Activated CD4-positive, alpha-beta T cell treated with anti-CD3 and anti-CD28 coated beads, Interleukin-2, Interleukin-6, amounts not matched to agents 100 ng/mL and 50 ng/mL, durations not matched to agents 16 hours and 8 hours (primary cell): ENCODE data around the gene IFNL2.
"Not testable (repeated sequence)": the region's sequence is repeated elsewhere in the genome, so short reads cannot be mapped to it uniquely, and the experiment has no call there.

Source experiments
- DNase-seq: peaks from one replicate; pipeline ENCODE4 v3.0.0-alpha.2; 2020

The IFNL2 gene

GRCh38 chr19:39253374-39254149 is 14.6 kb upstream of the IFNL2 start:
- DNase-seq, result no peak

GRCh38 chr19:39254531-39255345 is 13.5 kb upstream of the IFNL2 start:
- DNase-seq, result no peak

GRCh38 chr19:39257227-39257626 is 11.0 kb upstream of the IFNL2 start:
- DNase-seq, result no peak

- no peak for DNase-seq
Measured at GRCh38 chr19:39261704-39262103, 6.5 kb upstream of the IFNL2 start.

- no peak for DNase-seq
Measured at GRCh38 chr19:39262496-39262895, 5.7 kb upstream of the IFNL2 start.

GRCh38 chr19:39263912-39264305 is 4.3 kb upstream of the IFNL2 start:
- no peak for DNase-seq

GRCh38 chr19:39264306-39265290 is 3.6 kb upstream of the IFNL2 start:
- no peak for DNase-seq

GRCh38 chr19:39265321-39265916 is 2.8 kb upstream of the IFNL2 start:
- DNase-seq, result no peak

GRCh38 chr19:39268531-39269223 is 481 bp downstream of the IFNL2 start:
- not testable (repeated sequence) for DNase-seq

GRCh38 chr19:39269369-39269768 is 1.2 kb downstream of the IFNL2 start:
- DNase-seq, result not testable (repeated sequence)

- DNase-seq, result no peak
Measured at GRCh38 chr19:39270036-39270871, 2.1 kb downstream of the IFNL2 start.

GRCh38 chr19:39273859-39274258 is 5.7 kb downstream of the IFNL2 start:
- not testable (repeated sequence) for DNase-seq

- DNase-seq, result no peak
Measured at GRCh38 chr19:39275578-39275977, 7.4 kb downstream of the IFNL2 start.

- no peak for DNase-seq
Measured at GRCh38 chr19:39276740-39277139, 8.5 kb downstream of the IFNL2 start.

- DNase-seq, result no peak
Measured at GRCh38 chr19:39277598-39277997, 9.4 kb downstream of the IFNL2 start.

GRCh38 chr19:39282021-39282420 is 13.8 kb downstream of the IFNL2 start:
- no peak for DNase-seq

- no peak for DNase-seq
Measured at GRCh38 chr19:39284032-39284431, 15.8 kb downstream of the IFNL2 start.

- no peak for DNase-seq
Measured at GRCh38 chr19:39293394-39293793, 25.2 kb downstream of the IFNL2 start.

GRCh38 chr19:39296055-39296645 is 28.0 kb downstream of the IFNL2 start, which contains the start of gene IFNL1:
IFNL1 (plus strand) TSS chr19:39296407; CDS start chr19:39296422, 15 bp downstream.
- DNase-seq, result no peak

GRCh38 chr19:39296906-39297305 is 28.7 kb downstream of the IFNL2 start:
- no peak for DNase-seq
